ENCODE results near the gene SCN4A.
"Not testable (repeated sequence)": the region's sequence is repeated elsewhere in the genome, so short reads cannot be mapped to it uniquely, and the experiment has no call there.

The SCN4A gene

DNA sequence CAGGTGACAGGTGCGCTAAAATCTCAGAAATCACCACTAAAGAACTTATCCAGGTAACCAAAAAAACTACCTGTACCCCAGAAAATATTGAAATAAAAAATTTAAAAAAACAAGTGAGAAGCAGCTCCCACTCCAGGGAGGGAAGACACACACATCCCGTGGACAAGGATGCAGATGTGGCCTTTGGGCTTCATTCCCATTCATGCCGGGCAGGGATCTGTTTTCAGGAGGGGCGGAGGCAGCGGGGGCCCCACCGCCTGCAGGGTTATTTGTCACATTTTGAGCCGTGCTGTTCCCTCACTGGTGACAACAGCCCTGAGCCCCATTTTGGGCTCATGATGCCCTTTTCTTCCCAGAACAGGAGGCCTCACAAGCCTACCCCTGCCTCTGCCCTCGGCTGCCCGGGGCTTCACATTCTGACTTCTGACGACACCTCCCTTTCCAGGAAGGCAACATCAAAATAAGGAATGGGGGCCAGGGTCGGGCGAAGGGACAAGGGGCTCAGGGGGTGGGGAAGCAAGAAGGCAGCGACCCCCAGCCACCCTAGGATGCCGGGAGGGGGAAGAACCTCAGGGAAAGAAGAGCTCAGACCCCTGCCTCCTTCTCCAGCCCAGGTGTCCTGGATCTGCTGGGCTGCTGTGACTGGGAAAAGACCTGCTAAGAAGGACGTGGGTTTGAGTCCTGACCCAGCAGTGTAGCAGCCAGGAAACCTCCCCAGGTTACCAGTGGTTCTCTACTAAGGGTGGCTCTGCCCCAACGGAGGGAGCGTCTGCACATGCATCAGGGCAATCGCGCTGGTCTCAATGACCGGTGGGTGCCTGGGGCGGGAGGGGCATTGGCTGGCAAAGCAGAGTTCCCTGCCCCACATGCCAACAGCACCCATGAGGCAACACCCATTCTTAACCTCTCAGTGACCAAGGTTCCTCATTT, 38.3 kb downstream of the SCN4A start:
- DNase-seq (ENCODE audit: low read depth, low spot score): no peak

DNA sequence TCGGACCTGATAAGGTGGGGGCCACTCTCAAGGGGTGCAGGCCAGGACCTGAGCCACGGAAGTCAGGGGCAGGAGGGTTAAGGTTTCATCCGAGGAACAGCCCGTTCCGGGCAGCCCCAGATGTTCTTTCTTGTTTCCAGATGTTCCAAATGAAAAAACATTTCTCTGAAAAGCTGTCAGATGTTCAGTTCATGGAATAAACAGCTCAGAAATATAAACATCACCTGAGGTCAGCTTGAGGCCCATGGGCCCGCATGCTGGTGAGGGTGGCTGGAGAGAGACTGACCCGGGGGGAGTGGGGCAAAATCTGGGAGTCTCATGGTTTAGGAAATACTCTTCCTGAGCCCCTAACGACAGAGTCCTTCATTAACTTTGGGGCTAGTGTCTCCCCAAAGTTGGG, 39.1 kb downstream of the SCN4A start:
- no peak for DNase-seq (ENCODE audit: low read depth, low spot score)

DNA sequence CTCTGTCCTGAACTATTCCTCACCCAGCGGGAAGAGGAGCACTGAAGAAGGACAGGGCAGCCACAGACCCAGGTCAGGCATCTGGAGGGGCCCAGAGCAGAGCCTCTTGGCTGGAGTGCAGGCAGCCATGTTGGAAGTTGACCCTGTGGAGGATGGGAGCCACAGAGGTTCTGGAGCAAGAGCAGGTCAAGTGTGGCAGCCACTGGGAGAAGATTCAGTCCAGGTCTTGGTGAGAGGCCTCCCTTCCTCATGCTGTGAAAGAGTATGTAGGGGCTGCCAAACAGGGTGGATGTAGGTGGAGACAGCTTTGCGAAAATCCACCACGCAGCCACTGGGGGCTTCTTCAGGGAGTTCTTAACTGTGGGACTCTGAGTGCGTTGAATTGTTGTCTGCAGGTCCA, 40.0 kb downstream of the SCN4A start:
- DNase-seq (ENCODE audit: low read depth, low spot score): no peak

- no peak for DNase-seq (ENCODE audit: low read depth, low spot score)
Measured at GRCh38 chr17:63931981-63932561, 40.6 kb downstream of the SCN4A start, which contains the start of gene CD79B. CD79B (minus strand) TSS chr17:63932331; CDS start chr17:63932261, 70 bp downstream.

GRCh38 chr17:63930951-63931575, 41.7 kb downstream of the SCN4A start:
- DNase-seq (ENCODE audit: low read depth, low spot score): no peak

DNA sequence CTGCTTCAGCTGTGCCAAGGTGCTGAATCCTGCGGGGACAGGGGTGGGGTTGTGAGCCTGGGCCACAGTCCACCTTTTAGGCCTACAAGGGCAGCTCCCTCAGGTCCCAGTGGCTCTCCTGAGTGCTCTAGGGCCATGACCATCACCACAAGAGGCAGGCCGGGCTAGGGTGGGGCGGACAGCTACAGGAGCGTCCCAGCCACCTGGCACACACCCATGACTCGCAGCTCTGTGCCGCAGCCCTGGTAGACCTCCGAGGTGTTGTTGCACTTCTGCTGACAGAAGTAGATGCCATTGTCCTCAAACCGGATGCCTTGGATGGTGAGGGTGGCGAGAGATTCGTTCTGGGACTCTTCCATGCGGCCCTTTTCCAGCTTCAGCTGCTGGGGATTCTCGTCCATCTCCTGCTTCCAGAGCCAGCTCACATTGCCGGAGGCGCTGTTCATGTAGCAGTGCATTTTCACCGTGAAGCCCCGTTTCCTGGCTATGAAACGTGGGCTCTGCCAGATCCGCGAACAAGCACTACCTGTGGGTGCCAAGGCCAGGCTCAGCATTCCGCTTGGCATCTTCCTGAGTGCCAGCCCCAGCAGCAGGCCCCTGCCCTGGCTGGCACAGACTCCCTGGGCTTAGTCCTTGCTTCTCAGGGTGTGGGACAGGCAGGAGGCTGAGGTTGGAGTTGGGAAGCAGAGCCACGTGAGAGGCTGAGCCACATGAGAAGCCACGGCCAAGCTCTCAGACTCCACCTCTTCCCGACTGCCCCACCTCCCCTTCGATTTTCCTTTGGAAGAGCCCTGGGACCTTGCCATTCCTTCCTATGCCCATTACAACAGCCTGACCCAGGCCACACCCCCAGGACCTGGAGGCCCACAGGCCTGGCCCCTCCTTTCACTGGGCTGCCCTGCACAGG, 42.6 kb downstream of the SCN4A start:
- no peak for DNase-seq (ENCODE audit: low read depth, low spot score)

- DNase-seq (ENCODE audit: low read depth, low spot score): no peak
Measured at GRCh38 chr17:63928966-63929695, 43.6 kb downstream of the SCN4A start.

DNA sequence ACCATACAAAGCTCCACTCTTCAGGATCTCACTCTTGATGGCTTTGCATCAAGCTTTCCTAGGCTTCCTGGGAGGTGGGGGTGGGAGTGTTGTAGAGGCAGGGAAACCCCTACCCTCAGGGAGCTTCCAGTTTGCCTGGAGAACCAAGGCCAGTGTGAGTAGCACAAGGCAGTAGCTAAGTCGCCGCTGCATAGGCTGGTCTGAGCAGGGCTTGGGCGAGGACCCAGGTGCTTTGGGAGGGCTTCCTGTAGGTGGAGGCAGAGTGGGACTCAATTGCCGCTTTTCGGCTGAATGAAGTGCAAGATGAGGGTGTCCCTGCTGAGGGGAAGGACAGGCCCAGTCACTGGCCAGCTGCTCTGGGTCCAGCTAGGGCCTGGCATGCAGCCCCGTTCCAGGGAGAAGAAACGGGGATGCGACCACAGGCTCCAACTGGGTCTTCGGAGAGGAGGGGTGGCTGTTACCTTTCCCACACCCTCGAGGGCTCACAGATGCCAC, 44.5 kb downstream of the SCN4A start:
- DNase-seq (ENCODE audit: low read depth, low spot score): no peak

DNA sequence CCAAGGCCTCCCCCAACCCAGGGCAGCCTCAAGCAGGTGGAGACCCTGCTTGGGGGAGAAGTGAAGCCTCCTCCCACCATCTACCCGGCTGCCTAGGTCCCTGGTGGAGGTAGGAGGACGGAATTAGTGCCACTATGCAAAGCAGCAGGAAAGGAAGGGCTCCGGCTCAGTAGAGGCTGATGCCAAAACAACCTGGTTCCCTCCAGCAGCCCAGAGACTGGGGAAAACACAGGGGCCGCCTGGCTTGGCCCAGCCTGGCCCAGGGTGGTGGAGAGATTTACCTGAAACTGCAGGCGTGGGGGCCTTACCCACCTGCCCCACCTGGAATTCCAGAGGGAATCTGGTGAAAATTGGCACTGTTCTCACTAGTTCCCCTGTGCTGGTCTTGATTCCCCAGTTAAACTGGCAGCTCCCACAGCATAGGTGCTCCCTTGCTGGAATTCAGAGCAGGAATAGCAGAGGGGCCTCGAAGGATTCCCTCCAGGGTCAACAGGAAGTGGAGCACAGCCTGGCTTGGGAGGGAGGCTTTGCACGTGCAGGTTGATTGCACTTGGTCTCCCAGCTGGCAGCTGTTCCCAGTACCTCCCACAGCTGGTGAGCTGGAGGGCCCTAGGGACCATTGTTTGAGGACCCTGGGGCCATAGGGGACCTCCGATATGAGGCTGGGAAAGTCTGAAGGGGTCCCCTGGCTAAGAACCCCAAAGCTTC, 45.1 kb downstream of the SCN4A start:
- DNase-seq (ENCODE audit: low read depth, low spot score): no peak

- DNase-seq (ENCODE audit: low read depth, low spot score): no peak
Measured at GRCh38 chr17:63926164-63926563, 46.6 kb downstream of the SCN4A start.

DNA sequence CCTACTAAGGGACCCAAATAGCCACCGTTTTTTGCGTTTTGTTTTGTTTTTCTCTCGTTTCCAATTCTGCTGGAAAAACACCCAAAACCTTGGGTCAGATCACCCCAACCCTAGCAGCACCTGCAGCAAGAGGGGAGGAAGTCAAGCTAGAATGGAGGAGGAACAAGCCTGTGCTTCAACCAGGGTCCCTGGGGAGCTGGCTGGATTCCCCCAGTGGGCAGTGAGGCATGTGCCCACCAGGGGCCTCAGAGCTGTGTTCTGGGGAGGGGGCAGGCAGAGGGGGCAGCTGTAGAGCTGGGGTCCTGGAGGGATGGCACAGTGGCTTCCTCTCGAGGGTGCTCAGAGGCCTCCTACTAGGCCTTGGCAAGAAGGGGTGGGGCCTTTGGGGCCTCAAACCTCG, 47.1 kb downstream of the SCN4A start:
- DNase-seq (ENCODE audit: low read depth, low spot score): no peak

DNA sequence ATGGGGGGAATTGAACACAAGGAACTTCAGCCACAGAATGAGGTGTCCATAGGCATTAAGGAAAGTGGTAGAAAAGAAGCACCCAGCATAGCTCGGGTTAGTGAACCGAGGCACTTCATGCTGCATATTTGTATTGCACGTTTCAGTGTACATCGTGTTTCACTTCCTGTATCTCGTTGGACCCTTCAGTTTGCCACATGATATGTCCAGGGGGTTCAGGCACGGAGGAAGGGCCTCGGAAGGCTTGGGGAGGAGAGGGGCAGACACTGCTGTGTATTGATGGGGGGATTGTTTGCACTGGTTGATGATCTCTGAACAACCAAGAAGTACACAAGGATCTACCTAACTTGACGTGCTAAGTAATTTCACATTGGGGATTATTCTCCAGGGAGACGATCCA, 50.3 kb downstream of the SCN4A start:
- not testable (repeated sequence) for DNase-seq (ENCODE audit: low read depth, low spot score)

DNA sequence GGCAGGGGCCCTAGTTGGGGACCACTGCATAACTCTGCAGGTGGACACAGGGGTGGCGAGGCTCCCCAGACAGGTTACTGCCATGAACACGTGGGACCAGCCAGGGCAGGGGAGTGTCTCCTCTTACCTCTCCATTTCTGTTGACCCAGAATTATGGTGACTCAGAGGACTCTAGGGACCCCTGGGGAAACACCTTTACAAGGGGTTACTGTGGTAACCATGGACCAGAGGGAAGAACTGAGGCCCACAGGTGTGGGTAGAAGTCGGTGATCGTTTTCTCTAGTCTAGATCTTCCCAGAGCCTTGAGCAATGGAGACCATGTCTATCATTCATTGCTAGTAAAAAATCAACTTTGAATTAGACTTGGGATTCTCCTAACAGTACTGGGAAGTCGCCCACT, 51.9 kb downstream of the SCN4A start:
- not testable (repeated sequence) for DNase-seq (ENCODE audit: low read depth, low spot score)

DNA sequence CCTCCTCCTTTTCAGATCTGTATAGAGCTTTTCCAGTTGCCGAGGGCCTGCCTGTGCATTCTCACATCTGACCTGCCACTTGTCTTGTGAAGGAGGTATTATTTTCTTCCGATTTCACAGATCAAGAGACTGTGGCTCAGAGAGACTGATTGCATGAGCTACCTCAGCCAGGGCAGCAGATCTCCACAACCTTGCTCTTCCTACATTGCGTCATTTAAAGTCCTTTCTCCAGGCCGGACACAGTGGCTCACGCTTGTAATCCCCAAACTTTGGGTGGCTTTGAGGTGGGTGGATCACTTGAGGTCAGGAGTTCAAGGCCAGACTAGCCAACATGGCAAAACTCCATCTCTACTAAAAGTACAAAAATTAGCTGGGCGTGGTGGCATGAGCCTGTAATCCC, 52.7 kb downstream of the SCN4A start:
- not testable (repeated sequence) for DNase-seq (ENCODE audit: low read depth, low spot score)

DNA sequence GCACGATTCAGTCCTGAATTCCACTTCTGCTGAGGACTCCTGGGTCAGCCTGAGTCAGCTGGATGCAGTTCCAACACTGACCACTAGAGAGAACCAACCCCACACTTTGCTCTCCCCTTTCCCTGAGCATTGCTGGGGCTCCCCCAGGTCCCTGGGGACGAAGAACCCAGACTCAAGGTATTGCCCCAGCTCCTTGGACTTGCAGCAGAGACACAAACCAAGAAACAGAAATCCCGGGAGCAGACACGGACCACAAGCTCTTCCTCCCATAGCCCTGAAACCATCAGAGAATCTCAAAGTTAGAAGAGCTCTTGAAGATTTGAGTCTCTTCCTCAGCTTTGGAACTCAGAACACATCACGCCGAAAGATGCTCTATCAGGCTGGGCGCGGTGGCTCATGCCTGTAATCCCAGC, 53.4 kb downstream of the SCN4A start:
- DNase-seq (ENCODE audit: low read depth, low spot score): peak; percentile 75

DNA sequence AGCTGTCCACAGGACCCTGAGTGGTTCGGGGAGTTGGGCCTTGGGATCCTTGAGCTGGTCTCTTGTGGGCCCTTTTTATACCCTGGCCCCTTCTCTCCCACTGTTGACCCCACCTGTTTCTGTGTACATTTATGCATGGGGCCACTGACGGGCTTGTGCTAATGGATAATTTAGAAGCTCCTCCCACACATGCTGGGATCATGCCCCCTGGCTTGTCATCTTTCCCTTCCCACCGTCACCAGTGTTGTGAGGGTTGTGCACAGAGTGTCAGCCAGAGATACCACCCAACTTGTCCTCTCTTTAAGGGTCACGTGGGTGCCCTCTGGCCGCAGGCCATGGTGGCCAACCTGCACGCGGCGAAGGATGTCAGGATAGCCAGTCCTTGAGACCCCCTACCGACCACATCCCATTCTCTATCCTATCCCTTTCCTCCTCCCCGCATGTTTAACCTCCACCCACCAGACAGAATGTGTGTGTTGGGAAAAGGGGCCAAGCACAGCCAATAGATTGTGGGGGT, 53.9 kb downstream of the SCN4A start, which contains the start of gene GH1:
GH1 (minus strand) TSS at position 51 of the 517 bp plus-strand sequence. CDS start 63 bp downstream, outside the sequence.
- not testable (repeated sequence) for DNase-seq (ENCODE audit: low read depth, low spot score)

DNA sequence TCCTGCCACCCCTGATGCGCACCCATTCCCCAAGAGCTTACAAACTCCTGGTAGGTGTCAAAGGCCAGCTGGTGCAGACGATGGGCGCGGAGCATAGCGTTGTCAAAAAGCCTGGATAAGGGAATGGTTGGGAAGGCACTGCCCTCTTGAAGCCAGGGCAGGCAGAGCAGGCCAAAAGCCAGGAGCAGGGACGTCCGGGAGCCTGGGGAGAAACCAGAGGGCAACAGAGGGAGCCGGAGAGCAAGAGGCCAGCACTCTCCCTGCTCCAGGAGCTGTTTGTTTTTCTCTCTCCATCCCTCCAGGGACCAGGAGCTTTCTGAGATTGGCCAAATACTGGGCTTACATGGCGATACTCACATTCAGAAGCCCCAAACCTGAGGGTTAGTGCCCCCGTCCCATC, 54.4 kb downstream of the SCN4A start:
- no peak for DNase-seq (ENCODE audit: low read depth, low spot score)

DNA sequence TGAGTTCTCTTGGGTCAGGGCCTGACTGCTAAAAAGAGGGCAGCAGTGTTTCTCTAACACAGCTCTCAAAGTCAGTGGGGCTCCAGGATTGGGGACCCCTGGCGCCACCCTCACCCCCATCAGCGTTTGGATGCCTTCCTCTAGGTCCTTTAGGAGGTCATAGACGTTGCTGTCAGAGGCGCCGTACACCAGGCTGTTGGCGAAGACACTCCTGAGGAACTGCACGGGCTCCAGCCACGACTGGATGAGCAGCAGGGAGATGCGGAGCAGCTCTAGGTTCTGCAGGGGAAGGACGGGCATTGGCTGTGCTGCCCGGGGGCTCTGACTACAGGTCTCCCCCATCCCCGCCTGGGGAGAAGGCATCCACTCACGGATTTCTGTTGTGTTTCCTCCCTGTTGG, 55.1 kb downstream of the SCN4A start:
- DNase-seq (ENCODE audit: low read depth, low spot score): no peak

DNA sequence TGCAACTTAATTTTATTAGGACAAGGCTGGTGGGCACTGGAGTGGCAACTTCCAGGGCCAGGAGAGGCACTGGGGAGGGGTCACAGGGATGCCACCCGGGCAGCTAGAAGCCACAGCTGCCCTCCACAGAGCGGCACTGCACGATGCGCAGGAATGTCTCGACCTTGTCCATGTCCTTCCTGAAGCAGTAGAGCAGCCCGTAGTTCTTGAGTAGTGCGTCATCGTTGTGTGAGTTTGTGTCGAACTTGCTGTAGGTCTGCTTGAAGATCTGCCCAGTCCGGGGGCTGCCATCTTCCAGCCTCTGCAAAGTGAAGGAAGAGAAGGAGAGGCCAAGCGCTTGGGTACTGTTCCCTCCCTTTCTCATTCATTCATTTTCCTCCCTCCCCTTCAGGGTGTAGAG, 55.5 kb downstream of the SCN4A start:
- DNase-seq (ENCODE audit: low read depth, low spot score): not testable (repeated sequence)

Measured in astrocyte of the hippocampus (primary cell).